GM23248 (cell line): ENCODE data around the gene ZBTB17.

Source experiments
- EZH2 ChIP-seq: fragments of 200-600 bp; sonication (generic); IDR thresholded peaks from 2 replicates; pipeline ENCODE4 v1.6.1; 2018; ENCODE audit warnings: antibody characterized with exemption, mild to moderate bottlenecking; ENCODE audit not compliant: insufficient read depth, poor library complexity, severe bottlenecking
- EZH2phosphoT487 ChIP-seq: fragments of 200-600 bp; sonication (generic); IDR thresholded peaks from 2 replicates; pipeline ENCODE4 v1.6.1; 2018; ENCODE audit warnings: antibody characterized with exemption, moderate library complexity, mild to moderate bottlenecking, low read depth; ENCODE audit not compliant: insufficient read depth

GRCh38 chr1:16018308-16018707 lies 42.4 kb upstream of the ZBTB17 start:
- TF ChIP-seq EZH2phosphoT487 (no peak), EZH2 (no peak)
